HG03159 (cell line): Measurements from ENCODE around the gene MTCP1.

Source experiments
- ATAC-seq: cut with Tn5 transposase; IDR thresholded peaks from one replicate; pipeline ENCODE4 v1.9.1; 2021; ENCODE audit warnings: mild to moderate bottlenecking, moderate library complexity; ENCODE audit not compliant: unreplicated experiment

Gene MTCP1

DNA sequence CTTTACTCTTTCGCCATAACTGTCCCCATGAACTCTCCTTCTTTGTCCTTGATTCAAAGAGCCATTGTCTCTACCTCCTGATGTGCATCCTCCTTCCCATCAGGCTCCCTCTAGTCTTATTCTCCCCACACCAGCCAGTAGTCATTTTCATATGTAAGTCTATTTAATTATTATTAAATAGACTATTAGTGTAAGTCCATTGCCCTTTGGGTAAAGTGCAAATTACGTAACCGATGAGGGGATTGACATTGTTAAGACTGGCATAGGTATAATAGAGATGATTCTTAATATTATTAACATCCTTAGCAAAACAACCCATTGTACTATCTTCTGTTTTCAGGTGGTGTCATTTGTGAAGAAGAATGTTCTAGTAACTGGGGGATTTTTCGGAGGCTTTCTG, 16.7 kb downstream of the MTCP1 start:
- no peak for ATAC-seq

DNA sequence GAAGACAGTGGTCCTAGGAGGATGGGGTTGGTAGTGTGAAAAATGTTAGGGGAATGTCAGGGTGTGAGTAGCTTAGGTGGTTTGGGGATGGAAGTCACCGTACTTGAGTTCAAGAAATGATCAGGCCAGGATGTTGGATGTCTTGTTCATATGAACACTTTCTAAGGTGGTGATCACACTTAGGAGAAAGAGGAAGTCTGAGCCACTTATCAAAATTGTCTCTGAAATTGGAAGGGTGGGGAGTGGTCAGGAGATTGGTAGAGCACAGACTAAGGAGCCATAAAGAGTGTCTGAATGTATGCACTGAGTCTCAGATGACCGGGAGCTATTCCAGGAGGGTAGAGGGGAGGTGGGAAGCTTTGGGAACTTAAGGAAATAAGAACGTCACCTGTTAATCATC, 17.3 kb downstream of the MTCP1 start:
- ATAC-seq = no peak

DNA sequence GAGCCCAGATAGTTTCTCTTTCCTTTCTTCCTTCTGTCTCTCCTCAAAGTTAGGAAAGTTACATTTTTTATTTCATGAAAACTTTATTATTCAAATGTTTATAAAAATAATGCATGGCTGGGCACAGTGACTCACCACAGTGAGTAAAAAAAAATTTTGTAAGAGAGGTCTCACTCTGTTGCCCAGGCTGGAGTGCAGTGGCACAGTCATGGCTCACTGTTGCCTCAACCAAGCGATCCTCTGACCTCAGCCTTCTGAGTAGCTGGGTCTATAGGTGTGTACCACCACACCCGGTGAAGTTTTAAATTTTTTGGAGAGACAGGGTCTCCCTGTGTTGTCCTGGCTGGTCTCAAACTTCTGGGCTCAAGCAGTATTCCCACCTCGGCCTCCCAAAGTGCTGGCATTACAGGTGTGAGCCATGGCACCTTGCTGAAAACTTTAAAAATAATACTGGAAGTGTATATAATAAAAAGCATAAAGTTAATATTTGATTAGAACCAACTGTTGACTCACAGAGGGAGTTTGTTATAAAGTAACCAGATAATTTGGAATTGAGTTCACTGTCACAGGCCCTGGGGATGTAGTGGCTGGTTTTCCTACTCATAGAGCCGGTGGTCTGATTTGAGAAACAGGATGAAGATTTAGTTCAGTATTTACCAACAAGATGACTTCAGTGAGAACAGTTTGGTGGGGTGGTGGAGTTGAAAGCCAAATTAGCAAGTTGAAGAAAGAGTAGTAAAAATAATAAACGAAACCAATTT, 18.0 kb downstream of the MTCP1 start:
- ATAC-seq = no peak

DNA sequence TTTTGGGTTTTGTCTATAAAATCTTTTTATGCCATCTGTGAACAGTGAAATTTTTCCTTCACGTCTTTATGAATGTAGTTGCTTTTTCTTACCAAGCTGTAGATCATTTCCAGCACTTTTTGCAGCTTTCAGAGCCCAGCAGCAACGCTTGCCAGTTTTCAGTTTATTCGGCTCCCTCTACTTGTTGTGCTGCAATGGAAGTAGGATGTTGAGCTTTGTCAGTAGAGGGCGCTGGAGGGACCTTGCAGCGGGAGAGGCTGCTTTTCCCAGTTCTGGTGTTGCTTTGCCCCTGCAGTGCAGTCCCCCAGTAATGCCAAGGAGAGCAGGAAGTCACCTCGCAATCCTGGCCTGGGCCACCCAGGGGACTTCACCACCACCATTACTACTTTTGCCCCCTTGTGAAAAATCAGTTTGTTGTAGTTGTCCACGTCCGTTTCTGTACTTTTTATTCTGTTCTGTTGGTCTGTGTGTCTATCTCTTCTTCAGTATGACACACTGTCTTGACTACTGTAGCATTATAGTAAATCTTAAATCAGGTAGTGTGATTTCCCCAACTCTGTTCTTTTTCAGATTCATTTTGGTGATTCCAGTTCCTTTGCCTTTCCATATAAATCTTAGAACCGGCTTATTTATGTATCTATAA, 21.8 kb downstream of the MTCP1 start:
- ATAC-seq = no peak

DNA sequence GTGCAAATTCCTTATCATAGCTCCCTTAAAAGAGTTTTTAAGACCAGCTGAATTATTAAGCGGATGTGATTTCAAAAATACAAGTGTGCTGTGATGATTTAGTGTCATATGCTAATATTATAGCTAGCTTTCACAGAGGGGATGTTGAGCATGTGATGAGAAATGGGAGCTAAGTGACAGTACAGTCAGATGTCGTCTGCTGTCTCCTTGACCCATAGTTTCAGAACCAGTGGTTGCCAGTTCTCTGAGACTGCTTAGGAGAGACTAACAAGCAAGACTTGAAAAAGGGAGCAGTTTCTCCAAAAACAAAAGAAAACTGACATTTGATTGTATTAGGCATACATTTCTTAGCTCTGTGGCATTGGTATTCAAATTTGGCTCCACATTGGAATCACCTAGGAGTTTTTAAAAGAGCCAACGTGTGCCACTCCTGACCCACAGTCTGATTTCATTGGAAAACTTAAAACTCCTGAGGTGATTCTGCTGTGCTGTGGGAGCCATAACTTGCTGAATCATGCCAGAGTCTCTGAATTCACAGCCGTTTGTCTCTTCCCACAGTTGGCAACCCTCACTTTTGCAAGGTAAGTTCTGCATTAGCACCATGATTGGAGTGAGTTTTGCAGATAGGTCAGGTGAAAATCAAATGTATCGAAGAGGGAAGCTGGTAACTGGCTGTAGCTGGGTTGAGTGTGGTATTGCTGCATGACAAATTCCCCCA, 24.0 kb downstream of the MTCP1 start:
- no peak for ATAC-seq

DNA sequence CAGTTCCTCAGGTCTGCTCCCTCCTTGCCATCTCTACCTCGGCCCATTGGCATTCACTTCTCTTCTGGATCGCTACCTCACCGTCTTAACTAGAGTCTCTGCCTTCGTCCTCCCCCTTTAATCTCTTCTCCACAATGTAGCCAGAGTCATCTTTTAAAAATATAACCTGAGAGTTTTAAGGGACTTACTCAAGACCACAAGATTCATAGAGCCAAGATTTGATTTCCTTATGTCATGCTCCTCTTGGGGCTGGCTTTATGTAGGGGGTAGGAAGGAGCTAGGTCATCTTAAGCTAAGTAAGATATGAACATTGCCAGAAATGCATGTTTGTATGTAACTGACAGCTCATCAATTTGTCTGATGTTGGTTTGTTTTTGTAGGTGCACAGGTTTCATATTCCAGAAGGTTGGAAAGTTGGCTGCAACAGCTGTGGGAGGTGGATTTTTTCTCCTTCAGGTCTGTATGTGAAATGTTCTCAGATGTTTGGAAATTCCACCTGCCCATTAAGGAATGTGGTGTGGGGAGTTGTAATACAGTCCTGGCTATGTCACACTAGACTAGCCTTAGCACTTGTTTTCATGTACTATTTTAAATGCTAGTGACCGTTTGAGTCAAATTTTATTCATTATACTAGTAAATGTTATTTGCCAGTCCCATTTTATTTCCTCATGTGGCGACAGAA, 24.7 kb downstream of the MTCP1 start:
- no peak for ATAC-seq

DNA sequence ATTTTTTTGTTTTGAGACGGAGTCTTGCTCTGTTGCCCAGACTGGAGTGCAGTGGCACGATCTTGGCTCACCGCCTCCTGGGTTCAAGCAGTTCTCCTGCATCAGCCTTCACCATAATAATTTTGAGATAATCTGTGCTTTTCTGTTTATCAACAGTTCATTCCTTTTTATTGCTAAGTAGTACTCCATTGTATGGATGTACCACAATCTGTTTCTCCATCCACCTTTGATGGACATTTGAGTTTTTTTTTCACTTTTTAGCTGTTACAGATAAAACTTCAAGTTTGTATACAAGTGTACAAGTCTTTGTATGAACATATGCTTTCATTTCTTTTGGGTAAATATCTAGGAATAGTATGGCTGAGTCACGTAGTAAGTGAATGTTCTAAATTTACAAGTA, 35.2 kb downstream of the MTCP1 start:
- ATAC-seq = no peak

DNA sequence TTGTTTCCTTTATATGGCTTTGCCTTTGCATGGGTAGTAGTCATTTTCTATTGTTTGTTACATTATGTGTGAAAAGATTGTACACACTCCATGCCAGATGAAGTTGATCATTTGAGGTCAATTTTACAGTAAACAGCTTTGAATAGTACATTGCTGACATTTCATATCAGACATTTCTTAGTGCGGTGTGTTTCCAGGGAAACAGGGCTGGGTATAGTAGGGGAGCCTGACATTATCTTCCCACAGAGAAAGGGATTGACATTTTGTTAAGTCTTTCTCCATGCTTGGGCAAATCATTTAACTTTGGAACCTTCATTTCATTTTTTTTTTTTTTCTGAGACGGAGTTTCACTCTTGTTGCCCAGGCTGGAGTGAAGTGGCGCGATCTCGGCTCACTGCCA, 39.3 kb downstream of the MTCP1 start:
- ATAC-seq = no peak

DNA sequence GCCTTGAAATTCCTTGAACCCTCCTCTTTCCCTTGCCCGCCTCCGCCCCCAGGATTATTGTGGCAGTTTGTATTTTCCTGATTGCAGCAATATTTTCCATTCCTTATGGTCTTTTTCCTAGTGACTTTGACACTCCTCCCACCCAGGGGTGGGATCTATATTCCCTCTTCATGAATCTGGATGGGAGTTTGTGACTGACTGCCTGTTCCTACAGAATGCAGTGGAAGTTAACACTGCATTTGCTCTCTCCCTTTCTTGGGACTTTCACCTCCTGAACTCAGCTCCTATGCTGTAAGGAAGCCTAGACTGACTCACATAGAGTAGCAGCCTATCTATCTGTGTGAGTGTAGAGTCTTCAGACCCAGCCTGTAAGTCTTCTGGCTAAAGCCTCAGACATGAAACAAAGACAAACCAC, 42.1 kb downstream of the MTCP1 start:
- no peak for ATAC-seq

DNA sequence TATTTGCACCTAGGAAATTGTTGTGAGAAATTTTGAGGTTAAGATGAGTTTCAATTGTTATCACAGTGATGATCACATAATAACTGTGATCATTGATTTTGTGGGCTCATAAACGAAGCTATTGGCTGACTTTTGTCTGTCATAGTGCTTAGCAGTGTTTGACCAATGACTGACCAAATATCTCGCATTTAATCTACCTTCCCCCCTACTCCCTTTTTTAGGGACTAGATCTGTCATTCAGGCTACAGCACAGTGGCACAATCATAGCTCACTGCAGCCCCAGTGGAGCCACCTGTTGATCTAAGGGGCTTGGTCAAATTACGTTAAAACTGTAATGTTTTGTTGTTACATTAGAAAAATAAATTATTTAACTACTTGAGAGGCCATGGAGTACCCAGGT, 42.8 kb downstream of the MTCP1 start:
- no peak for ATAC-seq

DNA sequence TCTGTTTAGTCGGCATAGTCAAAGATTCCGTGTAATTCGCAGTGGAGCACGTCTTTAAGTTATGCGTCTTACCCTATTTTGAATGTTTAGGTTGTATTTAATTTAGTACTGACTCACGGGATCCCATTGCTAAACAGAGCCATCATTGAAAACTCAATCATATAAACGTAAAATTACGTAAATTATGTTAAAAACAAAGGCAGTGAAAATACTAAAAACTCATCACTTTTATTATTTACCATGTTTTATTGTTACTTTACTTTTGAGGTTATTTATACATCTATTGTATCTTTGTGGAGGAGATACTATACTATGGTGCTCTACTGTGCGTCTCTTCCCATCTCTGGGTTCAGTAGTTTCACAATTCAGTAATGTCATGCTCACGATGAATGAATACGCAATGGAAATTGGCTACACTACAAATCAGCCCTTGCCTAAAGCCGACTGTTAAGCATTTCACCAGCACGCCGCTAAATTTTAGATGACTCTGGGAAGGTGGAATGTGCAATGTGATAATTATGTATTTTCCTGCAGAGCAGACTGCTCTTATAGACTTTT, 43.3 kb downstream of the MTCP1 start:
- no peak for ATAC-seq

DNA sequence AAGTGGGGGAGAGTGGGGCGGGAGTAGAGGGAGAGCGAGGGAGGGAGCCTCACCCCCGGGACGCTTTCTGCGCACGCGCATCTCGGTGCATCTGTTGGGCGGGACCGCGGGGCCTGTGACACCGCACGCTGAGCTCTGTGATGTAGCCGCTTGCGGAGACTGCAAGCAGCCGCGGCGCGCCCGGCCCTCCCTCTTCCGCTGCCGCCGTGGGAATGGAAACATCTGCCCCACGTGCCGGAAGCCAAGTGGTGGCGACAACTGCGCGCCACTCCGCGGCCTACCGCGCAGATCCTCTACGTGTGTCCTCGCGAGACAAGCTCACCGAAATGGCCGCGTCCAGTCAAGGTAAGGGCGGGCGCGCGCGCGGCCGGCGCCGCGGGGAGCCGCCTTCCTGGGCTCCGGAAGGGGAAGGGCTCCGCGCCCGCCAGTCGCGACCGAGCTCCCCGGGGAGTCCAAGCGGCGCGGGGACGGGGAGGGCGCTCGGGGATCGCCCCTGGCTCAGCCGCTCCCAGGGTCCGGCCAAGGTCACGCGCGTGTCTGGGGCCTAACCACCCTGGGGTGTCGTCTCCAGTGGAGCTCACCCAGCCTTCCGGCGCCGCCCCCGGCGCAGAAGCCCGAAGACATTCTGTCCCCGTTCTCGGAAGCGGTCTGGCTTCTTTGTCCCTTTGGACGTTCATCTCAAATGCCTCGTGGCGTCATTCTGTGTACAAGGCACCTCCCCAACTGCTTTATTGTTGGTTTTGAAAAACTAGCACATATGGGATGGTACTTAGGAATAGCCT, 44.0 kb downstream of the MTCP1 start, which contains the start of gene FUNDC2:
Gene FUNDC2 (plus strand): TSS at position 118 of the 782 bp plus-strand sequence. CDS start 95 bp downstream, at position 213.
- peak; percentile 89 for ATAC-seq

DNA sequence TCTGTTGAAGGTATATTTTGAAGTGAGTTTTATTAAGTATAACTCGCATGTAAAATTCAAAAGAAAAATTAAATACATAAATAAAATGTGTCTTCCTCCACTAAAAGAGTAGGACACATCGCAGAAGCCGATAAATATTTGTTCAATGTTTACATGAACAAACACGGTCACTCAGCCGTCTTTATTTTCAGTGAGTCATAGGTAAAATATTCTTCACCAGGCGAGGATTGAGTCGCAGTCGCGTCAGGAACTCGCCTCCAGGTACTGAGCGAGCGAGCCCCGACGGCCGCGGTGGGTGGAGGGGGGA, 44.6 kb downstream of the MTCP1 start:
- ATAC-seq = no peak

DNA sequence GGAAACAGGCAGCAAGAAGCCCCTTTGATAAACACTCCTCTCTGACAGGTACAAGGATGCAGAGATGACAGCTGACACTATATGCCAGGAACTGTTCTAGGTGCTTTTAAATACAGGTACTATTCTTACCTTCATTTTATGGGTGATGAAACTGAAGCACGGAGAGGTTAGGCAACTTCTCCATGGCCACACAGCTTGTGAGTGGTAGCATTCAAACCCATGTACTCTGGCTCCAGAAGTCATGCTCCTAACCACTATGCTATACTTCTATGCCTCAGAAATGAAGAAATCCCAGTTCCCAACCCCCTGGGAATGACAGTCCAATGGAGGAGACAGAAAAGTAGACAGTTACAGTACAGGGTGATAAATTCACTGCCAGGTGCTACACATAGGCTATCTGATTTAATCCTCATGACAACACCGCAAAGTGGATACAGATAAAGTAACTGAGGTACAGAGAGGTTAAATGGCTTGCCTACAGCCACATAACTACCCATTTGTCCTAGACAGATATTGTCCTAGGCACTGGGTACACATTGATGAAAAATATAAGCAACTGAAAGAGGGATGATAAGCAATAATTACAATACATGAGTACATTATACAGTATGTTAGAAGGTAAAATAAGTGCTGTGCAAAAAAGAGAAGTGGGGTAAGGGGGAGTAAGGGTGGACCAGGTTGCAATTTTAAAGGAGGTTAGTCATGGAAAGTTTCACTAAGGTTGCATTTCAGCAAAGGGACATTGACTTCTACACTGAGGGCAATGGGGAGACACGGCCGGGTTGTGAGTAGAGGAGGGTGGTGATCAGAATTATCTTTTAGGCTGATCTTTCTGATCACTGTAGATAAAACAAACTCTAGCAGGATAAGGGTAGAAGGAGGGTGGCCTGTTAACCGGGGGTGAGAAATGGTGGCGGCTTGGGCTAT, 46.8 kb downstream of the MTCP1 start:
- ATAC-seq = no peak

DNA sequence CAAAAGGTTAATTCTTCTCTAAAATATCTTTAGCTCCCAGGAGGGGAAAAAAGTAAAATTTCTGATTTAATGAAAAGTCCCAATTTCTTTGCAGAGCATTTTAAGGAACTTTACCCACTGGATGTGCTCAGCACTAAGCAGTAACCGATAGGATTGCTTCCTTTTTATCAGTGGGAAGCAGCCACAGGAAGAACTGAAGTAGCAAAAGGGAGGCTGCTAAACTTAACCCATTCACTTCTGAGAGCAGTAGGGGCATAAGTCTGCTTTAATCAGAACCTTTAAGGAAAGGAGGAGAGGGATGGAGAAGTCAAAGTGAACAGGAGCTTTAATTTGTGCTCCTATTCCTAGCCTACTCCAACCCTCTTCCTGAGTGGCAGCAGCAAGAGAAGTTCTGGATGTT, 48.4 kb downstream of the MTCP1 start, which contains the start of gene F8:
Gene F8 (minus strand): TSS at position 139 of the 400 bp plus-strand sequence. CDS start 171 bp downstream, outside the sequence.
- ATAC-seq = no peak

DNA sequence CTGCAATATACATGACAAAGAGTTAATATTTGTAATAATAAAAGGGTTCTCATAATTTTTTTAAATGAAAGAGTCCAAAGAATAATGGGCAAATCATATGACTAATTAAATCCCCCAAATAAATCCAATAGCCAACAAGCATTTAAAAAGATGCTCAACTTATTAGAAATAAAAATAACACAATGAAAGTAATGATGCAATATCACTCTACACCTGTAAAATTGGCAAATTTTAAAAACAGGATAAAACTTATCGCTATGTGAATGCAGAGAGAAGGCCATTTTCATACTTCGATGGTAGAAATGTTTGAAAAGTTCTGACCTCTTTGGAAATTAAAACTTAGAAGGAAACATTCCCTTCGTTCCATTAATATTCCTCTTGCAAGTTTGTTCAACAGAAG, 50.3 kb downstream of the MTCP1 start:
- ATAC-seq = no peak
